ENCODE measurements around the gene PPP1R9A.

Gene PPP1R9A

GRCh38 chr7:95304990-95305389, 397.6 kb downstream of the PPP1R9A start:
- in situ Hi-C loops (cut with HindIII; ENCODE audit: low sequenced_read_pairs): no loop called here

DNA sequence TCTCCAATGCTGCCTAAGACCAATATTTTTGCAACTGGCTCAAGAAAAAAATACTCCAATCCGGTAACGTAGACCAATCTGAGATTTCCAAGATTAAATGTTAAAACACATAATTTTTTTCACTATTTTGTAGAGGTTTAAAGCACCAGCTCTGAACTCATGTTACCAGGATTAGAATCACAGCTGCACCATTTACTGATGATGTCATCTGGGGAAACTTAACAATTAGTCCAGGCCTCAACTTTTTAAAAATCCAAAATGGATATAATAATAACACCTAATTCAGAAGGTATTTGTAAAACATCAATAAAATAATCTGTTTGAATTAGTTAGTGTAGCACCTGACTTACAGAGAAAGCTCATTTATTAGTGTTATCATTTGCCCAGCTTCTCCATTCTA, 402.6 kb downstream of the PPP1R9A start:
- in situ Hi-C loops (cut with HindIII; ENCODE audit: low sequenced_read_pairs): no loop called here

- in situ Hi-C loops (cut with HindIII; ENCODE audit: low sequenced_read_pairs): no loop called here
Observed at GRCh38 chr7:95311389-95311788, 404.0 kb downstream of the PPP1R9A start.

DNA sequence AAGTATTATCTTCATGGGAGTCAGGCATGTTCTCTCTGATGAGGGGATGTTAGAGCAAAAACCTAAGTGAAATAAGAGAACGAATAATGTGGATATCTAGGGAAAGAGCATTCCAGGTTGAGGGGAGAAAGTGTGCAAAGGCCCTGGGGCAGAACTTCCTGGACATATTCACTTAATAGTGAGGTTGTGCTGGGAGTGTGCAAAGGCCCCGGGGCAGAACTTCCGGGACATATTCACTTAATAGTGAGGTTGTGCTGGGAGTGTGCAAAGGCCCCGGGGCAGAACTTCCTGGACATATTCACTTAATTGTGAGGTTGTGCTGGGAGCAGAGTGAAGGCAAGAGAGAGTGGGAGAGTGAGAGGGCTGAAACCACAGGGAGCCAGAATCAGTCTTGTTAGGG, 405.2 kb downstream of the PPP1R9A start:
- in situ Hi-C loops (cut with HindIII; ENCODE audit: low sequenced_read_pairs): no loop called here

GRCh38 chr7:95316588-95316987, 409.2 kb downstream of the PPP1R9A start:
- in situ Hi-C loops (cut with HindIII; ENCODE audit: low sequenced_read_pairs): no loop called here

DNA sequence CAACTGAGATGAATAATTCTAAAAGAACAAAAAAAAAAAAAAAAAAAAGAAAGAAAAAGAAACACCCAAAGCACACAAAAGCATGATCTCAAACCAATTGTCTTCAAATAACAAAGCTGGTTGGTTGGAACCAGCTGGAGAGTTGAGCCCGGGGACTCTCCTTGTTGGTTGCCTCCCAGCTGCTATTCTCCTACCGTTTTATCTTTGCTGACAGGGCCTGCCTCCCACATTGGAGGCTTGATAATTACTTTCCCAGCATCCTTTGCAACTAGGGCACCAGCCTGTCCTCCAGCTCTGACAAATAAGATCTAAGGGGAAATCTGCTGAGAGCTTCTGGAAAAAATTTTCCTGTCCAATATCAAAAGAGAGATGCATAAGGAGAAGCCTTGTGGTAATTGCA, 410.2 kb downstream of the PPP1R9A start:
- in situ Hi-C loops (cut with HindIII; ENCODE audit: low sequenced_read_pairs): no loop called here

DNA sequence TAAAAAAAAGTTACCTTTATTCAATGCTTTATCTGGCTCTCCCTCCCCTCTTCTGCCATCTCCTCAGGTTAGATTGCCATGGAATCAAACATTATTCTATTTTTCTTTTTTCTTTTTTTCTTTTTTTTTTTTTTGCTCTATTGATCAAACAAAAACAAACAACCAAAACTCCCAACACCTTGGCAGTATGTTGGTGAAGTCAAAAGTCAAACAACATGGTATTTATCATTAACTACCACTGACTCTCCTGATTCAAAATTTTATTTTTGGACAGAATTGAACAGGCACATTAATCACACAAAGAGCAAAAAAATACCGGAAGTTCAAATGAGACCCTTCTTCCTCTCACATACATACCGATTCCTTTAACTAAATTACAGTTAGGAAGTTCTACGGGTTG, 410.6 kb downstream of the PPP1R9A start:
- in situ Hi-C loops (cut with HindIII; ENCODE audit: low sequenced_read_pairs): no loop called here

GRCh38 chr7:95318501-95319100, 411.2 kb downstream of the PPP1R9A start:
- in situ Hi-C loops (cut with HindIII; ENCODE audit: low sequenced_read_pairs): no loop called here

- in situ Hi-C loops (cut with HindIII; ENCODE audit: low sequenced_read_pairs): no loop called here
Observed at GRCh38 chr7:95319570-95319969, 412.2 kb downstream of the PPP1R9A start.

- in situ Hi-C loops (cut with HindIII; ENCODE audit: low sequenced_read_pairs): no loop called here
Observed at GRCh38 chr7:95320651-95321050, 413.3 kb downstream of the PPP1R9A start.

DNA sequence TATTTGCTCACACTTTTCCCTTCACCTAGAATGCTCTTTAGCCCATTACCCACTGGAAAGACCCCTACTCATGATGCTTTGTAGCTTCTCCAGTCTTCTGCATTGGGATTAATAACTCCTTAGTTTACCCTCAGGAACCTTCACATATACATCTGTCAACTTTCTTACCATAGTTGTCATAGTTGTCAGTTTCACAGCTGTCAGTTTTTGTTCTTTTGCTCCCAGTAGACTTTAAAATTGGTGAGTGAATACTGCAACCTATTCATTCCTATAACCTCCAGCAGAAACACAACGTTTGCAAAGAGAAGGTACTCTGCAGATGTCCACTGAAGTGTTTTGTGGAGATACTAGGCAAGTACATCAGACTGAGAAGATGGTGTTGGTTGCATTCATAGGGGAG, 414.3 kb downstream of the PPP1R9A start:
- in situ Hi-C loops (cut with HindIII; ENCODE audit: low sequenced_read_pairs): no loop called here

- in situ Hi-C loops (cut with HindIII; ENCODE audit: low sequenced_read_pairs): no loop called here
Observed at GRCh38 chr7:95322396-95322795, 415.0 kb downstream of the PPP1R9A start.

DNA sequence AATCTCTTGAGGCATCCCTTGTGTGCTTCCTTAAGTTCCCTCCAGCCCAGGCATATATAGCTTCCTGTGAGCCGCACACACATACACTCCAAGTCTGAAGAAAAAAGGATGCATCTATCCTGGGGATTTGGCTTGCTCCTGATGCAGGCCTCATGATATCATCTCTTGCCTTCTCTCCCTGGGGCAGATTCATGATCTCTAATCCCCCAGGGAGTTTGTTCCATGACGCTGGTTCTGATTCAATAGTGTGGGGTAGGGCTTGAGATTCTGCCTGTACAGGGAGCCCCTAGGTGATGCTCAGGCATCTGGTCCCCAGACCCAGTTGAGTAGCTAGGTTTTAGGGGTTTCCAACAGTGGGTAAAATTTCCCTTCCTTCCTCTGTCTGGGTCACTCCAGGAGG, 415.5 kb downstream of the PPP1R9A start:
- in situ Hi-C loops (cut with HindIII; ENCODE audit: low sequenced_read_pairs): no loop called here

- in situ Hi-C loops (cut with HindIII; ENCODE audit: low sequenced_read_pairs): no loop called here
Observed at GRCh38 chr7:95323410-95324129, 416.2 kb downstream of the PPP1R9A start.

DNA sequence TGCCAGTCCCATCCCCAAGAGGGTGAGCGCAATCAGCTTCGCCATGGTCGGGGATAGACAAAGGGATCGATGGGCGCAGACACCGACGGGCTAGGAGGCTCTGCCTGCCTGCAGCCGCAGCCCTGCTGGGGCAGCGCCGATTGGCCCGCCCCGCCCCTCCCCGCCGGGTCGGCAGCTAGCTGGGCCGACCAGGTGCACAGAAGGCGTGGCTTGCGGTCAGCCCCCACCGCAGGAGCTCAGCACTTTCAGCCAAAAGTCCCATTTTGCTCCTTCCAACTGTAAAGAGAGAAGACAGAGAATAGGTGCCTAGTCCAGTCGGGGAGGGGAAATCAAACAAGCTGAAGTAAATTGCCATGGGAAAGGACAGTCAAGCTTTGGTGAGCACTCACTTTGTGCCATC, 417.0 kb downstream of the PPP1R9A start, which contains the start of gene PON1:
PON1 (minus strand) TSS at position 102 of the 400 bp plus-strand sequence; CDS start at position 45, 57 bp downstream.
- in situ Hi-C loops (cut with HindIII; ENCODE audit: low sequenced_read_pairs): no loop called here

- in situ Hi-C loops (cut with HindIII; ENCODE audit: low sequenced_read_pairs): no loop called here
Observed at GRCh38 chr7:95327356-95327755, 420.0 kb downstream of the PPP1R9A start.

DNA sequence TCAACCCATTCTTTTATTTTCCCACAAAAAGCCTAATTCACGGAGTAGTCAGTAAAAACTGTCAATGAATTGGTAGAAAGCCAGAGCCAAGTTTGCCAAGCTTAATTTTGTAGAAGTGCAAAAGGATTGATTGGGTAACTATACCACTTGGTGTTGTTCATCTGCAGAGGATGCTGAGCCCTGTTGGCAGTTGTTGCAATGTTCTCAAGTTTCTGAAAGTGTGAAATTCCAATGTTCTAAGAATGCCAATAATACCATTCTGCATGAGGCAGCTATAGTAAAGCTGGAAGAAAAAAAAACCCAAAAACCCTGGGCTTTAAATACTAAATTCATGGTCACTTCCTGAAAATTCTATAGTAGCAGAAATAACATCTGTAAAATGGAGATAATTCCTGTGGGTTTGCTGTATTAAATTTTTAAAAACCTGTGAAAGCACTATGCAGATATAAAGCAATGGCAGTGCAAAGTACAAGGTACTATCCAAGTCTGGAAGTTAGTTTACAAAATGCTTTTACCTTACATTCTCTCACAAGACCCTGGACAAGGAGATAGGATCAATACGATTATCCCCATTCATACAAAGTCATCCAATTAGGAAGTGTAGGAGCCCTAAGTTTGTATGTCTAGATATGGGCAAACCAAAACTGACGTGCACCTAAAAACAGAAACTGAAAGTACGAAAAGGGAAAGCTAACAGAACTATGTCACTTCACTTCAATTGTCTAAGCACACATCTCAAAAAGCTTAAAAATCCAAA, 423.0 kb downstream of the PPP1R9A start:
- in situ Hi-C loops (cut with HindIII; ENCODE audit: low sequenced_read_pairs): no loop called here

DNA sequence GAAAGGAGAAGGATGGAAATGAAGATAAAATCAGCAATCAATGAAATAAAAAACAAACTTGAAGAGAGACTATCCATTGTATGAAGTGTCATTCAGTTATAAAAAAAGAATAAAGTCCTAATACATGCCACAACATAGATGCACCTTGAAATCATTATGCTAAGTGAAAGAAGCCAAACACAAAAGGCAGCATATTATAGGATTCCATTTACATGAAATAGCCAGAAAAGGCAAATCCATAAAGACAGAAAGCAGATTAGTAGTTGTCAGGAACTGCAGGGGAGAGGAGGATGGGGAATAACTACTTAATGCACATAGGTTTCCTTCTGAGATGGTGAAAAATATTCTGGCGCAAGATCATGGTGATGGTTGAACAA, 423.6 kb downstream of the PPP1R9A start:
- in situ Hi-C loops (cut with HindIII; ENCODE audit: low sequenced_read_pairs): no loop called here

DNA sequence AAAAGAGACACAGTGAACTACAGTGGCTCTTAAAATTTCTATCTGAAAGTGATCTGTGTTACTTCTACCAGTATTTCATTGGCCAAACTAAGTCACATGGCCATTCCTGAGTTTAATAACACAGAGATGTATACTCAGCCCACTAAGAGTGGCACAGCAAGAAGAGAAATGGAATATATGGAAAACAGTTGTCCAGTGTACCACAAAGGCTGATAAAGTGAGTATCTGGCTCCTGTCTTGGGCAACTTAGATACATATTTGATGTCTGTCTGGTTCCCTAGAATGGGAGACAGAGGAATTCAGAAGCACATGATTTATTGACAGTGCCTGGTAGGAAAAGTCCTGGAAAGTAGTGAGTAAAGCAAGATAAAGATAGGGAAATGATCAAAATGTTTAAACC, 427.1 kb downstream of the PPP1R9A start:
- in situ Hi-C loops (cut with HindIII; ENCODE audit: low sequenced_read_pairs): no loop called here

DNA sequence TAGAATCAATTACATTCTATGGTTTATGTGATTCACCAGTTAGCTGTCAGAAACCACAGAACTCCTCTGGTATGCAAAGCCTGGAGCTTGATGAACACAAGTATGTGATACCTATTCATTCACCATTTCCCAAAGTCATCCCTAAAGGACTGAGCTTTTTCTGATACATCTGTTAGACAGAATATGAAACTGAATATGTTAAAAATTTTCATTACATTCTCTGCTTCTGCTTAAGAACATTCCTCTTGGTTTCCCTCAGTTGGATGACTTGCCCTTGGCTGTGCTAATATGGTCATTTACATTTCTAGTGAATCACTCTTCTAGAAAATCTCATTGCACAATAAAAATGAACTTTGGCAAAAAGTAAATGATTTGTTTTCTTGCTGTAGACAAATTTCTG, 427.7 kb downstream of the PPP1R9A start:
- in situ Hi-C loops (cut with HindIII; ENCODE audit: low sequenced_read_pairs): no loop called here

- in situ Hi-C loops (cut with HindIII; ENCODE audit: low sequenced_read_pairs): no loop called here
Observed at GRCh38 chr7:95338832-95339231, 431.4 kb downstream of the PPP1R9A start.

GRCh38 chr7:95340491-95340890, 433.1 kb downstream of the PPP1R9A start:
- in situ Hi-C loops (cut with HindIII; ENCODE audit: low sequenced_read_pairs): no loop called here
